ENCODE data around the gene ZCCHC8. TPM values are rescaled to one million over a fixed set of nuclear protein-coding genes. Genes with fewer than 3 reads are reported as not detected.

The ZCCHC8 gene
- polyA plus RNA-seq, 1 donor from 2014 or later: 38.3 TPM

Small RNAs within 50 kb of the gene (small RNA-seq; reads per million reads assigned to genes)
- gene RF00411: 0 reads per million in 3 experiments

Other genes with a start within 250 kb of the ZCCHC8 start
- gene VPS33A, start 234.4 kb downstream of the ZCCHC8 start, polyA plus RNA-seq: 39.0 and 40.9 TPM in 2 replicates
- 67.4 and 72.8 TPM in 2 replicates for gene CLIP1, start 78.3 kb downstream of the ZCCHC8 start, polyA plus RNA-seq
- 174 and 194 TPM in 2 replicates for gene RSRC2, start 26.0 kb upstream of the ZCCHC8 start, polyA plus RNA-seq
- gene KNTC1, start 26.3 kb upstream of the ZCCHC8 start, polyA plus RNA-seq: 16.2 and 23.2 TPM in 2 replicates
- not detected in 2 replicates for gene HCAR2, start 202.4 kb upstream of the ZCCHC8 start, polyA plus RNA-seq
- gene HCAR3, start 215.9 kb upstream of the ZCCHC8 start, polyA plus RNA-seq: not detected in 2 replicates
- not detected in 2 replicates for gene HCAR1, start 229.9 kb upstream of the ZCCHC8 start, polyA plus RNA-seq